ENCODE results near the gene OGDH.

Gene OGDH

DNA sequence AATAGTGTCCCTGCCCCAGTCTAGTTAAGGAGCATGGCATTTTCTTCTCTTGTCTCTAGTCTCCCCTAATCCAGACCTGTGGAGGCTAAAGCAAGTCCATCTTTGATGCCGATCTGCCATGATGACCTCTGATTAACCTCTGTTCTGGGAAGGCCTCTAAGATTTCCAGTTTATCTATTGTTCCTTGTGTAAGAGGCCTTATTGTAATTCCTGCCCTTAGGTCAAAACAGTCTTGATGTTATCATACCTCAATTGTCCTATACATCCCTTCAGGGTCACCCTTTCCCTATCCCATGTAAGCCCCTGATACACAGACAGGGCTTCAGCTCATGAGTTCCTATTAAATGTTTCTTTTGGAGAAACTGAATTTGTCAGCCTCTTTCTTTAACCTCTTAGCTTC is 137.3 kb downstream of the OGDH start:
- no peak for DNase-seq

DNA sequence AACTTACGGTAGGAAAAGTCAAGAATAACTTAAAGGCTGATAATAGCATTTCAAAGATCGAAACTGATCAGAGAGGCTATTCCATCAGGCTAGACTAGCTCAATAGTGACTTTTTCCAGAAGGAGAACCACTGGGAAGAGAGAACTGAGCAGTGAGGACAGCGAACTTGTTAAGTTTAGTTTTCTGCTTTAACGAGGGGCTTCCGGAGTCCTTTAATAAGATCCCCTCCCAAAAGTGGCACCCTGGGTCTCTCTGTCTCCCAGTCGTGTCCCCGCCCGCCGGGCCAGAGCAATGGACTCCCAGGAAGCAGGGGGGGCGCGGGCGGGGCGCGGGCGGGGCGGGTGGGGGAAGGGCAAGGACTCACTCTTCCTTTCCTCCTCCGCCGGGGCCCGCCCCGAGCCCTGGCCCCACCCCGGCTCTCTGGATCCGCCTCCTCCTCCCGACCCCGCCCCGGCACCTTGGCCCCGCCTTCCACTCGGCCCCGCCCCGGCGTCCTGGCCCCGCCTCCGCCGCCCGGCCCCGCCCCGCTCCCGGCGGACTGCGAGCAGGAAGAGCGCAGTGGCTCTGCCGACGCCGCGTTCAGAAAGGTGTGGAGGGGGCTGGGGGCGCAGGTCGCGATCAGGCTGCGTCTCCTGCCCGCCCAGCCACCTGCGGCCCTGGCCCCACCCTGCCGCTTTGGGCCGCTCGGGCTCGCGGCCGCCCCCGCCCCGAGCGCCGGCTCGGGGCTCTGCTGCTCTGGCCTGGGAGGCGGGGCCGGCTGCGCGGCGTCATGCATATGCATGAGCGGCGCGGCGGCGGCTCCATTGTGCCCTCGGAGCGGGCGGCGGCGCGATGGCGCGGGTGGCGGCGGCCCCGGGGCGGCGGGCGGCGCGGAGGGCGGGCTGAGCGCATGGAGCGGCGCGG is 141.9 kb downstream of the OGDH start, which contains the start of gene ZMIZ2:
TSS of gene ZMIZ2 (plus strand) at position 803 of the 903 bp plus-strand sequence. CDS start 7,403 bp downstream, outside the sequence.
- peak; percentile 82 to 94 (median 86) for DNase-seq

DNA sequence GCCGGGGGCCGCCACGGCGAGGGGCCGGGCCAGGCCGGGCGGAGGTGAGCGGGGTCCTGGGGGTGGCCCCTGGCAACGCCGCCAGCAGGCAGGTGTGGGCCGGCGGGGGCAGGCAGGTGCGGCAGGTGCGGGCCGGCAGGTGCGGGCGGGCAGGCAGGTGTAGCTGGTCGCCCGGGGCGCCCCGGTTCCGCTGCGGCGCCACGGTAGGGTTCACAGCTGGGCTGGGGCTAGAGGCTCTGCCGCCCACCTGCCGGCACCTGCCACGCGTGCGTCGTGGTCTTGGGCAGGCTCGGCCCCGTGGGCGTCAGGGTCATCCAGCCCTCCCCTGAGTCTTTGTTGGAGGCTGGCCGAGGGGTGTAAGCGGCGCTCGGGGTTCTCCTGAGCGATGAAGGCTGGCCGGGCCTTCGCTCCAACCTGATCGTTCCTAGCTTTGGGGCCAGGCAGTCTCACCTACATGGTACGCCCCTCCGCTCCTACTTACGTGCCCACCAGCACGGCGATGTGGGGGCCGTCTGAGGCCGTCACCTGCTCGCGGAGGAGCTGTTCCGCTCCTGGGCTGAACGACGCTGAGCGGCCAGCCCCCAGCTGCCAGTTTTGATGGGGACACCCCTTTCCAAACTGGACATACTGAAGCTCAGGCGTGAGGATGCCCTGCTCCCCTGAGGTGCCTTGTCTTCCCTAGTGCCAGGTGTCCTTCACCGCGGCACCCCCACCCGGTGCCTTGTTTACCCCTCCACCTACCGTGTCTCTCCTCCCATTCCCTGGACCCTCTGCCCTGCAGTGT is 142.7 kb downstream of the OGDH start:
- DNase-seq: peak in 1 of 5 experiments; percentile 22

DNA sequence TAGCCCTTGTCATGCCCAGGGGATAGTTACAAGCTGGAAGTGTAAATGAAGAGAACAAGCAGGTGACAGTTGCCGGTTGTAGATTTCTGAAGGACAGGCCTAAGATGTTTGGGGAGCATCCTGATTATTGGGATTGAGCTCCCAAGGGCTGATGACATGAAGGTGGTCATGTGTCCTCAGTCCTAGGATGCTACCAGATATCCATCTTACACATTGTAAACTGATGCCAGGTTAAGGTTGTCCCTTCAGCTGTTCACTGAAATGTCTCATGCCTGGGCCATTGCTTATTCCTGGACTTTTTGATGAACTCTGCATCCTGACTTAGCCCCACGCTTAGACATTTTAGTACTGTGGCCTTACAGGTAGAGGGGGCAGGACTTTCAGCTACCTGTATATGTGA is 143.6 kb downstream of the OGDH start:
- no peak for DNase-seq

DNA sequence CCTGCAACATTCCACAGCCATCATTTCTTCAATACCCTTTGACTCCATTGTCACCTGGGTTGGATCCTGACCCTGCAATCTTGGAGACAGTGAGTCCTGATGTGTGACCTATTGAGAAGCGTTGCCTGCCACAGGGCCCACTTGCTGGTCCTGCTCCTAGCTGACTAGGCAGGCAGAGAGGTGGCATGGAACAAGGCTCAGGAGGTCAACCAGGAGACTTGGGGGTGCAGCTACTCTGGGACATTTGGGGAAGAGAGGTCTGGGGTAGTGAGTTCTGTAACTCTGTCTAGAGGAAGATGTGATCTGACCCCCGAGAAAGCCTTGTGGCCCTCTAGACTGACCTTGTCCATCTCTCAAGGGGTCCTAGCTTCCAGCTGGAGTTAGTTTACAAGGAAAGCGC is 144.0 kb downstream of the OGDH start:
- no peak for DNase-seq

DNA sequence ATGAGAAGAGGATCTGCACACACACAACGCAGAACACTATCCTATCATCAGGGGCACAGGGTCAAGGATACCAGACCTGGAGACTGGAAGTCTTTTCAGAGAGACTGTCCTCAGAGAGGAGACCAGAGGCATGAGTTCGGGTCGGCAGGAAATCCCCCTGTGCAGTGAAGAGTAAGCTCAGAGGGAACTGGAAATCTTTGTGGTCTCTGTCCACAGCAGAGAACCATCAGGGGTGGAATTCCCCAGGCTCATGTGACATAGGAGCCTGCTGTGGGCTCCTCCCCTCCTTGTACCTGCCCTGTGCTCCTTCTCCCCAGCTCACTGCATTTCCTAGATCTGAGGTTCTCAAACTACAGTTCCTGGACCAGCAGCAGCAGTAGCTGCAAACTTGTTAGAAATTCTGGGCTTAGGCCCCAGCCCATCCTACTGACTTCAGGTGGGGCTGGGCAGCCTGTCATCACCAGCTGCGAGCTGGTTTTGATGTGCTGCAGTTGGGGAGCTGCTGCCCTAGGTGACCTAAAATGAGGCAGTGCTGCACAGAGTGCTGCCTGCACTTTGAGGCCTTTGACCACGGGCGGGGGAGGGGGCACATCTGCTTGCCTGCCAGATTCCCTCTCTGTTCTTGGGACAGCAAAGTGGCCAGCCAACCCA is 144.6 kb downstream of the OGDH start:
- DNase-seq: peak in 4 of 5 experiments; percentile 33 to 69 (median 41)

DNA sequence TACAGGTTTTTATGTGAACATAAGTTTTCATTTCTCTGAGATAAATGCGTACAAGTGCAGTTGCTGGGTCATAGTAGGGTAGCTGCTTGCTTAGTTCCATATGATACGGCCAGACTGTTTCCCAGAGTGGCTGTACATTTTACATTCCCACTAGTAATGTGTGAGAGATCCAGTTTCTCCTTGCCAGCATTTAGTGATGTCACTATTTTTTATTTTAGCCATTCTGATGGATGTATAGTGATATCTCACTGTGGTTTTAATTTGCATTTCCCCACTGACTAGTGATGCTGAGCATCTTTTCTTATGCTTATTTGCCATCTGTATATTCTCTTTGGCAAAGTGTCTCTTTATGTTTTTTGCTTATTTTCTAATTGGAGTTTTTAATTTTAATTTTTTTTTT is 146.4 kb downstream of the OGDH start:
- no peak for DNase-seq

DNA sequence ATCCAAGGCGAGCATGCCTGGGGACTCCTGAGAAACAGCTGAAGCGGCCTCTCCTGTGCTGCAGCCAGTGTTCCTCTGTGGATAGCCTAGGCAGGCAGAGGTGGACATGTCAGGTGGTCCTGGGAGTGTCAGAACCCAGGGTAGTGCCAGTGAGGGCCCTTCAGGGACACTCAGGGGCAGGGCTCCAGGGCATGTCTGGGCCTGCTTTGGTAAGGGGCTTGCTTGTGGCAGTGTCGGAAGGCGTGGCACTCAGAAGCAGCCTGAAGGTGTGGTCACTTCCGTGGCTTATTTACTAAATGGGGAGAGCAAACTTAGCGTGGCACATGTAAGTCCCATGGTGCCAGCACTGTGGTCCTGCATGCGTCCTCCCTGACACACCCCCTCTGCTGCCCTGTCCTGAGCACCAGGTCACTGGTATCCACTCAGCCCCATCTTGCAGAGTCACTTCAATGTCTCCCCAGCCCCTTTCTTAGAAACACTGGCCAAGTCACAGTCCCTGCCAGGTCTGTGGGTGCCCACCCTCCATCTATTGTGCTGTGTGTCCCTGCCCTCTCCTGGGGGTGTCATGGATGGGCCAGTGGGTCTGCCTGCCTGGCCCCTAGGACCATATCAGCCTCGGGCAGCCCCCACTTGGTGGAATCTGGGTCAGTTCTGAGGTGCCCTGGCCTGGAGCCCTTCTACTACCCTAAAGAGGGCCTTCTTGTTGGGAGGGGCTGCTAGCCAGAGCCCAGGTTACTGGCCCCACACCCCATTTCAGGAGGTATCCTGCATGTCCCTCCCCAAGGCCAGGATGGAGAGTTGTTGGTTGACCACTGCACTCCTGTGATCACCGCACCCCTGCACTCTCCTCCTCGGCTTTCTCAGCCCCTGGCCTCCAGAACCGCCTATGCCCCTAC is 148.6 kb downstream of the OGDH start:
- DNase-seq: no peak

DNA sequence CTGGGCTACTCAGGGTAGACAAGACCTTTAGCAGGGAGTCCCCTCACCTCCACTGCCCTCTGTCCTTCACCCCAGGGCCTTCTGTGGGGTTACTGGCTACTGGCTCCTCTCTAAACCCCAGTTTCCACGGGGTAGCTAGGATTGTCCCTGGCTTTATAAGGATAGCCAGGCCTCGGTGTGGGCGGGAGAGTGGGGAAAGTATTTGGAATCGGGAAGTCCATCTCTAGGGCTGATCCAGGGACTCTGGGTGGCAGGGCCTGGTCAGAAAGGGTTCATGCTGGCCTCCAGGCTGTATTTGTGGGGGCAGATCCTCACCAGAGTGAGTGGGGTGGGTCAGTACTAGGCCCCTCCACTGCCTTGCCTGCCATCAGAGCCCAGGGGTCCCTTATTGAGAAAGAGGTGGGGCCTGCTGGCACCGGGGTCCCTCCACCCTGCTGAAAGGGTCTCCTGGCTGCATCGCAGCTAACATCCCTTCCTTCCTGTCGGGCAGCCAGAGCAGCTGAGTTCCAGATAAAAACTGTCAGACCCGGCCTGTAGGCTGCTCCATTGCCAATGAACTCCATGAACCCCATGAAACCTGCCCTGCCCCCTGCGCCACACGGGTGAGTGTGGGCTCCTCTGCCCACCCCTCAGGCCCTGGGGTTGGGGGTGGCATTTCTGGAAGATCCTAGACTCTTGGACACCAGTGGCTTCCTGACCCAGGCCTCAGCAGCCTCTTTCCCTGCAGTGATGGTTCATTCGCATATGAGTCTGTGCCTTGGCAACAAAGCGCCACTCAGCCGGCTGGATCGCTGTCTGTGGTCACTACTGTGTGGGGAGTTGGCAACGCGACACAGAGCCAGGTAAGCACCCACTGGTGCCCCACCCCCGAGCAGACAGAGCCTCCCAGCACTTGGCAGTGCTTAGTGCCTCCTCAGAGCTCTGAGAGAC is 149.5 kb downstream of the OGDH start:
- no peak for DNase-seq

DNA sequence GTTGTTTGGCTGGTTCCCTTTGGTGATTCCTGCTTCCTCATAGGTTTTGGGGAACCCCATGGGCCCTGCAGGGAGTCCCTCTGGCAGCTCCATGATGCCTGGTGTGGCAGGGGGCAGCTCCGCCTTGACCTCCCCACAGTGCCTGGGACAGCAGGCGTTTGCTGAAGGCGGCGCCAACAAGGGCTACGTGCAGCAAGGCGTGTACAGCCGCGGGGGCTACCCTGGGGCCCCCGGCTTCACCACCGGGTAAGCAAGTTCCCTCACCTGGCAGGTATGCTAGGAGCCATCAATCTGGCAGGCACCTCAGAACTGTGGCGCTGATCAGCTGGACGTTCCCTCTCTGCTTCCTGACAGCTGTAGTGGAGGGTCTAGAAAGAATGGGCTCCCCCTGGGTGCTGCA is 150.5 kb downstream of the OGDH start:
- no peak for DNase-seq

DNA sequence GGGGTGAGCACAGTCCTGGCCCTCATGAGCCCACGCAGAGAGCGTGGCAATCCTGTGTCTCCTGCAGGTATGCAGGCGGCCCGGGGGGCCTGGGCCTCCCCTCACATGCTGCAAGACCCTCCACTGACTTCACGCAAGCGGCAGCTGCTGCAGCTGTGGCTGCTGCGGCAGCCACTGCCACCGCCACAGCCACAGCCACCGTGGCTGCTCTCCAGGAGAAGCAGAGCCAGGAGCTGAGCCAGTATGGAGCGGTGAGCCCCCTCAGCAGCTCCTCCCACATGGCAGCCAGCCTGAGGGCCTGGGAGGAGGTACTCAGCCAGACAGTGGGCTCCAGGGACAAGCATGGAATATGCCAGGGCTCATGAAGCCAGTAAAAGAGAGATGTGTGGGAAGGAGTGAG is 150.9 kb downstream of the OGDH start:
- no peak for DNase-seq

DNA sequence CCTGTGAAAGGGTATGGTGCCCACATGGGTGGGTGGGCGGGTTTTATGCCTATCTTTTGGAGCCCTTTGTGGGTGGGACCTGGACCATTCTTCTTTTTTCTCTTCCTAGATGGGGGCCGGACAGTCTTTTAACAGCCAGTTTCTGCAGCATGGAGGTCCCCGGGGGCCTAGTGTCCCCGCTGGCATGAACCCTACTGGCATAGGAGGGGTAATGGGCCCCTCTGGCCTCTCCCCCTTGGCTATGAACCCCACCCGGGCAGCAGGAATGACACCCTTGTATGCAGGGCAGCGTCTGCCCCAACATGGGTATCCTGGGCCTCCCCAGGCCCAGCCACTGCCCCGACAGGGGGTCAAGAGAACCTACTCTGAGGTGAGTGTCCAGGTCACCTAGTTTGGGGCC is 151.3 kb downstream of the OGDH start:
- no peak for DNase-seq

All from T-helper 2 cell (primary cell).